Measurements from ENCODE around the gene ALDH3B1.

The ALDH3B1 gene

GRCh38 chr11:68022531-68022930 is 12.4 kb downstream of the ALDH3B1 start:
- no peaks in the 10 kb centered on the region for H3K79me2 ChIP-seq (ENCODE audit: low read length)
- H2AFZ ChIP-seq (ENCODE audit: low read depth, low read length), result no peak overlapping the region
- peaks cover 5% of the 10 kb centered on the region for H3K36me3 ChIP-seq (replicated peaks; ENCODE audit: low read depth, low read length)
- H3K4me1 ChIP-seq (ENCODE audit: low read length), result peaks cover 7% of the 10 kb centered on the region
- TF ChIP-seq EZH2phosphoT487 (IDR thresholded peaks at IDR 0.05; ENCODE audit: low read depth) (no peak), CTCF (IDR thresholded peaks at IDR 0.05; ENCODE audit: low read depth, low read length) (no peak)
- H3K4me2 ChIP-seq (ENCODE audit: low read length), result no peak overlapping the region
- H3K9ac ChIP-seq (ENCODE audit: low read length), result no peak overlapping the region
- no peaks in the 10 kb centered on the region for H3K9me3 ChIP-seq (ENCODE audit: insufficient read depth, low read length)
- no peaks in the 10 kb centered on the region for H3K27me3 ChIP-seq (ENCODE audit: low read depth, low read length)
- no peak overlapping the region for H3K27ac ChIP-seq (ENCODE audit: low read length)
- H3K4me3 ChIP-seq (ENCODE audit: low read length), result no peak overlapping the region
- H4K20me1 ChIP-seq (ENCODE audit: insufficient read depth, low read length), result no peaks in the 10 kb centered on the region

GRCh38 chr11:68024508-68024907 is 14.4 kb downstream of the ALDH3B1 start:
- Histone ChIP-seq H4K20me1 (ENCODE audit: insufficient read depth, low read length) (no peaks in the 10 kb centered on the region), H3K4me1 (ENCODE audit: low read length) (peaks cover 9% of the 10 kb centered on the region), H3K9ac (ENCODE audit: low read length) (no peak overlapping the region), H3K4me2 (ENCODE audit: low read length) (no peak overlapping the region), H2AFZ (ENCODE audit: low read depth, low read length) (no peak overlapping the region), H3K9me3 (ENCODE audit: insufficient read depth, low read length) (no peaks in the 10 kb centered on the region), H3K4me3 (ENCODE audit: low read length) (no peak overlapping the region), H3K79me2 (ENCODE audit: low read length) (peaks cover 3% of the 10 kb centered on the region; the same call in 1 of the 2 replicates), H3K36me3 (replicated peaks; ENCODE audit: low read depth, low read length) (peaks cover 5% of the 10 kb centered on the region), H3K27ac (ENCODE audit: low read length) (no peak overlapping the region), H3K27me3 (ENCODE audit: low read depth, low read length) (no peaks in the 10 kb centered on the region)
- TF ChIP-seq CTCF (IDR thresholded peaks at IDR 0.05; ENCODE audit: low read depth, low read length), result no peak
- no peak for TF ChIP-seq EZH2phosphoT487 (IDR thresholded peaks at IDR 0.05; ENCODE audit: low read depth)

GRCh38 chr11:68025047-68025446 is 14.9 kb downstream of the ALDH3B1 start:
- H3K27me3 ChIP-seq (ENCODE audit: low read depth, low read length), result no peaks in the 10 kb centered on the region
- H2AFZ ChIP-seq (ENCODE audit: low read depth, low read length), result no peak overlapping the region
- H4K20me1 ChIP-seq (ENCODE audit: insufficient read depth, low read length), result no peaks in the 10 kb centered on the region
- no peak overlapping the region for H3K27ac ChIP-seq (ENCODE audit: low read length)
- H3K9ac ChIP-seq (ENCODE audit: low read length), result no peak overlapping the region
- H3K79me2 ChIP-seq (ENCODE audit: low read length), result peaks cover 5% of the 10 kb centered on the region; the same call in 1 of the 2 replicates
- no peak for TF ChIP-seq EZH2phosphoT487 (IDR thresholded peaks at IDR 0.05; ENCODE audit: low read depth)
- no peak for TF ChIP-seq CTCF (IDR thresholded peaks at IDR 0.05; ENCODE audit: low read depth, low read length)
- no peak overlapping the region for H3K4me3 ChIP-seq (ENCODE audit: low read length)
- H3K4me2 ChIP-seq (ENCODE audit: low read length), result no peak overlapping the region
- no peaks in the 10 kb centered on the region for H3K9me3 ChIP-seq (ENCODE audit: insufficient read depth, low read length)
- H3K4me1 ChIP-seq (ENCODE audit: low read length), result peaks cover 13% of the 10 kb centered on the region
- peaks cover 5% of the 10 kb centered on the region for H3K36me3 ChIP-seq (replicated peaks; ENCODE audit: low read depth, low read length)

GRCh38 chr11:68026391-68027105 is 16.4 kb downstream of the ALDH3B1 start:
- Histone ChIP-seq H3K4me2 (ENCODE audit: low read length) (no peak overlapping the region), H3K4me1 (ENCODE audit: low read length) (peaks cover 10% of the 10 kb centered on the region), H3K9me3 (ENCODE audit: insufficient read depth, low read length) (no peaks in the 10 kb centered on the region), H3K9ac (ENCODE audit: low read length) (no peak overlapping the region), H3K27me3 (ENCODE audit: low read depth, low read length) (no peaks in the 10 kb centered on the region), H3K36me3 (replicated peaks; ENCODE audit: low read depth, low read length) (peaks cover 5% of the 10 kb centered on the region), H3K4me3 (ENCODE audit: low read length) (no peak overlapping the region), H2AFZ (ENCODE audit: low read depth, low read length) (no peak overlapping the region), H4K20me1 (ENCODE audit: insufficient read depth, low read length) (no peaks in the 10 kb centered on the region), H3K79me2 (ENCODE audit: low read length) (peaks cover 14% of the 10 kb centered on the region), H3K27ac (ENCODE audit: low read length) (no peak overlapping the region)
- no peak for TF ChIP-seq CTCF (IDR thresholded peaks at IDR 0.05; ENCODE audit: low read depth, low read length)
- no peak for TF ChIP-seq EZH2phosphoT487 (IDR thresholded peaks at IDR 0.05; ENCODE audit: low read depth)
